SK-N-SH (cell line): Measurements from ENCODE around the gene CFAP299.

Experiments
- CTCF ChIP-seq: fragments of 200-600 bp; sonication (generic); IDR thresholded peaks from 2 replicates; pipeline ENCODE4 v1.6.1; 2017; ENCODE audit warnings: antibody characterized with exemption, mild to moderate bottlenecking, moderate library complexity
- EZH2phosphoT487 ChIP-seq: fragments of 200-600 bp; sonication (generic); IDR thresholded peaks from 2 replicates; pipeline ENCODE4 v1.6.1; 2017; ENCODE audit warnings: low read depth, mixed run types, mild to moderate bottlenecking, antibody characterized with exemption, moderate library complexity, borderline replicate concordance
- FOXJ3 ChIP-seq: sonication (generic); formaldehyde crosslinking; IDR thresholded peaks from 2 replicates; pipeline ENCODE4 v1.5.1; 2020; ENCODE audit warnings: mild to moderate bottlenecking, missing genetic modification reagents
- JUND ChIP-seq: IDR thresholded peaks from 2 replicates; pipeline ENCODE4 v1.4.0; 2012
- MXI1 ChIP-seq: IDR thresholded peaks from 2 replicates; pipeline ENCODE4 v1.6.1; 2012; ENCODE audit warnings: mild to moderate bottlenecking, low read depth, low read length, improper control_type of control experiment
- NRF1 ChIP-seq: IDR thresholded peaks from 2 replicates; pipeline ENCODE4 v1.6.1; 2012; ENCODE audit warnings: low read depth, mild to moderate bottlenecking, low read length
- POLR2AphosphoS5 ChIP-seq: IDR thresholded peaks from 2 replicates; pipeline ENCODE4 v1.6.1; 2012; ENCODE audit warnings: low read depth, low read length
- SIN3A ChIP-seq: IDR thresholded peaks from 2 replicates; pipeline ENCODE4 v1.6.1; 2012; ENCODE audit warnings: low read depth, mild to moderate bottlenecking, low read length, moderate library complexity, borderline replicate concordance
- ZBTB33 ChIP-seq: IDR thresholded peaks from 2 replicates; pipeline ENCODE4 v1.4.0; 2012; ENCODE audit warnings: low read depth, borderline replicate concordance
- TF ChIP-seq, protein P1 (sequence below): IDR thresholded peaks from 2 replicates; pipeline ENCODE4 v1.4.0; 2012; ENCODE audit warnings: low read depth, borderline replicate concordance
- TF ChIP-seq, protein P2 (sequence below): IDR thresholded peaks from 2 replicates; pipeline ENCODE4 v1.4.0; 2012; ENCODE audit warnings: low read depth

GRCh38 chr4:80371046-80371445 lies 35.5 kb downstream of the CFAP299 start:
- TF ChIP-seq CTCF (no peak), MXI1 (no peak), JUND (no peak), POLR2AphosphoS5 (no peak), EZH2phosphoT487 (no peak), SIN3A (no peak), NRF1 (no peak), ZBTB33 (no peak), FOXJ3 (no peak)
- TF ChIP-seq, protein P1, sequence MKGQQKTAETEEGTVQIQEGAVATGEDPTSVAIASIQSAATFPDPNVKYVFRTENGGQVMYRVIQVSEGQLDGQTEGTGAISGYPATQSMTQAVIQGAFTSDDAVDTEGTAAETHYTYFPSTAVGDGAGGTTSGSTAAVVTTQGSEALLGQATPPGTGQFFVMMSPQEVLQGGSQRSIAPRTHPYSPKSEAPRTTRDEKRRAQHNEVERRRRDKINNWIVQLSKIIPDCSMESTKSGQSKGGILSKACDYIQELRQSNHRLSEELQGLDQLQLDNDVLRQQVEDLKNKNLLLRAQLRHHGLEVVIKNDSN, result no peak
- TF ChIP-seq, protein P2, sequence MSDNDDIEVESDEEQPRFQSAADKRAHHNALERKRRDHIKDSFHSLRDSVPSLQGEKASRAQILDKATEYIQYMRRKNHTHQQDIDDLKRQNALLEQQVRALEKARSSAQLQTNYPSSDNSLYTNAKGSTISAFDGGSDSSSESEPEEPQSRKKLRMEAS, result no peak
